Stimulated activated naive CD4-positive, alpha-beta T cell treated with Interleukin-2 at 50 U/mL for 16 hours (primary cell): ENCODE results near the gene PEF1.

Experiments
- DNase-seq: peaks from one replicate; lab custom pipeline; 2025; lab: John Stamatoyannopoulos, UW

Gene PEF1

DNA sequence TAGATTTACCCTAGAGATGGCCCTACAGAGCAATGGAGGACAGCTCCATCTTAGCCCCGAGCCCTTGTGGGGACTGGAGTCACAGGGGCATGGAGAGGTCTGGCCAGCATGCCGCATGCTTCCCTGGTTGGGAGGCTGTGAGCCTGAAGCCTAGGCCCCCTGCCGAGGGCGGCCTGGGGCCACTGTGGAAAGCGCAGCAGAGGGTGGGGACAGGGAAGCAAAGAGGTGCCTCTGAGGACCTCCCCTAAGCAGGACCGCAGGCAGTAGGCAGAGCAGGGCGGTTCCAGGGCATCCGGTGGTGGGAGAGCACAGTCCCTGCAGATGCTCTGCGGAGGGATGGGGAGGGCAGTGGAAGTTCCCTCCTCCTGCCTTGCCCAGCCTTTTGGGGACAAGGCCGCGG, 26.5 kb upstream of the PEF1 start:
- no peak for DNase-seq

DNA sequence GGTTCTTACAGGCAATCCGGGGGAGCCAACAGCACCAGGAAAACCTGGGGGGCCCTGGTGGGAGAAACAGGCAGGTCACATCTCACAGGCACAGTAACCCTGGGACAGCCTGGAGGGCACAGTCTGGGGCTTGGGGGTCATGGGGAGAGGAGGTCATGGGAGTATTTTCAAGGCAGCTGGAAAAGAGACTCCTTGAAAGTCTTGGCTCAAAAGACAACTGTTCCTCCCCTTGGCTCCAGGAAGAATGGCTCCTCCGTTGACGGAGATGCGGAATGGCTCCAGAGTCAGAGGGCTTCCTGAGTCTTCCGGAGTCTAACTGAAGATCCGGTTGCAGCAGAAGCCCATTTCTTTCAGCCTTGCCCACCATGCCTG, 25.9 kb upstream of the PEF1 start:
- no peak for DNase-seq

GRCh38 chr1:31669786-31670592, 25.3 kb upstream of the PEF1 start:
- no peak for DNase-seq

GRCh38 chr1:31669433-31669785, 24.7 kb upstream of the PEF1 start:
- DNase-seq = no peak

GRCh38 chr1:31668303-31668883, 23.7 kb upstream of the PEF1 start:
- DNase-seq = no peak

GRCh38 chr1:31667065-31667785, 22.5 kb upstream of the PEF1 start:
- no peak for DNase-seq

- DNase-seq = no peak
Measured at GRCh38 chr1:31666263-31666963, 21.7 kb upstream of the PEF1 start.

- DNase-seq = no peak
Measured at GRCh38 chr1:31665234-31665878, 20.7 kb upstream of the PEF1 start.

- no peak for DNase-seq
Measured at GRCh38 chr1:31664528-31664927, 19.9 kb upstream of the PEF1 start.

GRCh38 chr1:31663622-31664452, 19.2 kb upstream of the PEF1 start:
- peak; percentile 3 for DNase-seq

- DNase-seq = no peak
Measured at GRCh38 chr1:31662463-31662862, 17.8 kb upstream of the PEF1 start.

DNA sequence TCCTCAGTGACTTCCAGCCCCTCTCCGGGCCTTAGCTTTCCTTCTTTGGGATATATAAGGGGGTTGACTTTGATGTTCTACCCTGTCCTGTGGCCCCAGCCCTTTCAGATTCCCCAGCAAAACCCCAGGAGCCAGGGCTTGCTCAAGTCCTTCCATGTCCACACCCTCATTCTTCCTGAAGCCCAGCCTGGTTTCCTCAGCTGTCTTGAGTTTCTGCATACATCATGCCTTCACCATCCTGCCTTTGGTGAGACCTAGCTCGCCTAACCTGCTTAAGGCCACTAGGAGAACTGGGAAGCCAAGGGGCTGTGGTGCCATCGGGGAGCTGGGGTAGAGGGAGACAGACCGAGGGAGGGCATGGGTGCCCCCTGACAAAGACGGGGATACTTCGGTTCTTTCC, 17.2 kb upstream of the PEF1 start:
- no peak for DNase-seq

GRCh38 chr1:31660871-31661455, 16.3 kb upstream of the PEF1 start:
- no peak for DNase-seq

GRCh38 chr1:31659889-31660288, 15.2 kb upstream of the PEF1 start:
- DNase-seq = no peak

DNA sequence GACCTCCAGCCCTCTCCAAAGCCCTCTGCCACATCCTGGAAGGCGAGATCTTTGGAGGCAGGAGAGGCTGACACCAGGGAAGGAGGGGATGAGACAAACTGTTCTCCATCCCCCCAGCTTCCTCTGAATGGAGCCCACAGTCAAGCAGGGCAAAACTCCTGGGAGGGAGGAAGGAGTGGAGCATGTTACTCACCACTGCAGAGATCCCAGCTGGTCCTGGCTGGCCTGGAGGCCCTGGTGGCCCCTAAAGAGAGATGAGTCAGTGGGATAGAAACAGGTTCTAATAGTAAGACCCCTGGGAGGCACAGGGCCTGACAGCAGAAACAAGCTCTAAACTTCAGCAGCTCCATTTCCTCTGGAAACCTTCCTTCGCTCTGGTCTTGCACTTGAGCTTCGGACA, 14.0 kb upstream of the PEF1 start:
- DNase-seq = no peak

DNA sequence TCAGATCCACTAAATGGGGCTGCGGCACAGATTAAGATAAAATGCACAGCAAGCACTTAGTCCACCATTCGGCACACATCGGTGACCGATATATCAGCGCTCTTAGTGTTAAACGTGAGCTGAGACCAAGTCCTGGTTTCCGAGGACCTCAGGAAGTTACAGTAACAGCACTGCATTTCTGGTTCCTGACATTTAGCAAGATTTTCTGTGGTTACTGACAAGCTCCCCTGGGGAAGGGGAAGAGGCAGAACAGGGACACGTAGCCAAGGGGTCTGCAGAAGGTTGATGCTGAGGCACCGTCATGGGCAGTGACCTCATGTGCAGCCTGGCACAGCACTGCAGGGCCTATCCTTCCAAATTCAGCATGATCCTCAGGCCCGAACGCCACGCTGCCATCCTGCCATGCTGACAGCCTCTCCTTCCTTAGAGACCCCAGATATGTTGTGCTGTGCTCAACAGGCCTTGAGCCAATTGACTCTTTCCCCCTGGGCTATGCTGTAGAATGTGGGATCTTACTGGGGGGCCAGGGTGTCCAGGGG, 13.4 kb upstream of the PEF1 start:
- DNase-seq = no peak

GRCh38 chr1:31657020-31657804, 12.5 kb upstream of the PEF1 start:
- DNase-seq = no peak

DNA sequence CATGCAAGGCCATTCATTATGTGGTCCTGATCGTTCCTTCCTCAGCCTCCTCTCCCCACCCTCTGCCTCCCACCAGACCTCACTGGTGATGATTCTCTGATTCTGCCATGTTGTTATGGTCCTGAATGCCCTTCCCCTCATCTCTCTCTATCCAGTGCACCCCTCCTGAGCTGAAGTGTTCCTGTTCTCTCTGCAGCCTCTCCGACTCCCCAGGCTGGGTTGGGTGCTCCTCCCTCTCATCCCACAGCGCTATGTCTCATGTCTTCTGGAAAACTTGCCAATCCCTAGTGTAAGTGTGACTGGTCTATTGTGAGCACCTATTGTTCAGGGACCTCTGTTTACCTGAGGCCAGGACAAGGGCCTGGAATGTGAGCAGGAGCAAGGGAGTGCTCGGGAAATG, 11.1 kb upstream of the PEF1 start:
- DNase-seq = no peak

GRCh38 chr1:31655104-31655503, 10.4 kb upstream of the PEF1 start:
- no peak for DNase-seq

DNA sequence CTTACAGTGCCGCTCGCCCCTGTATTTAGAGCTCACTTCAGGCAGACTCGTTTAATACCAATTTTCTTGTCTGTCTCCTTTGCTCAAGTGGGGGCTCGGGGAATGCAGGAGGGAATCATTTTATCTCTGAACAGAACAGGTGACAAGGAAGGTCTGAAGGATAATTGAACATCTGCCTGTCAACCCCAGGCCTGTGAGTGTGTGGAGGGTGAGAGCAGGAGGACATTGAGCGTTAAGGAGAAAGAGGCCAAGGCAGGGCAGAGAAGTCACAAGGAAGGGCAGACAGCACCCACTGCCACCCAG, 9.7 kb upstream of the PEF1 start:
- DNase-seq = no peak
